A375 (cell line): Measurements from ENCODE around the gene SLCO6A1. TPM values are rescaled to one million over a fixed set of nuclear protein-coding genes. Genes with fewer than 3 reads are reported as not detected.

ENCODE experiments used
- total RNA-seq: library from RNA; depleted of rRNA; stranded (reverse); fragments of >200 nt; shearing (Covaris generic); gene quantifications from 2 replicates; pipeline ENCODE4 v1.2.3, GENCODE V29; 2014; rRNA removed

Gene SLCO6A1, protein sequence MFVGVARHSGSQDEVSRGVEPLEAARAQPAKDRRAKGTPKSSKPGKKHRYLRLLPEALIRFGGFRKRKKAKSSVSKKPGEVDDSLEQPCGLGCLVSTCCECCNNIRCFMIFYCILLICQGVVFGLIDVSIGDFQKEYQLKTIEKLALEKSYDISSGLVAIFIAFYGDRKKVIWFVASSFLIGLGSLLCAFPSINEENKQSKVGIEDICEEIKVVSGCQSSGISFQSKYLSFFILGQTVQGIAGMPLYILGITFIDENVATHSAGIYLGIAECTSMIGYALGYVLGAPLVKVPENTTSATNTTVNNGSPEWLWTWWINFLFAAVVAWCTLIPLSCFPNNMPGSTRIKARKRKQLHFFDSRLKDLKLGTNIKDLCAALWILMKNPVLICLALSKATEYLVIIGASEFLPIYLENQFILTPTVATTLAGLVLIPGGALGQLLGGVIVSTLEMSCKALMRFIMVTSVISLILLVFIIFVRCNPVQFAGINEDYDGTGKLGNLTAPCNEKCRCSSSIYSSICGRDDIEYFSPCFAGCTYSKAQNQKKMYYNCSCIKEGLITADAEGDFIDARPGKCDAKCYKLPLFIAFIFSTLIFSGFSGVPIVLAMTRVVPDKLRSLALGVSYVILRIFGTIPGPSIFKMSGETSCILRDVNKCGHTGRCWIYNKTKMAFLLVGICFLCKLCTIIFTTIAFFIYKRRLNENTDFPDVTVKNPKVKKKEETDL
- total RNA-seq, result not detected in 2 replicates

DNA sequence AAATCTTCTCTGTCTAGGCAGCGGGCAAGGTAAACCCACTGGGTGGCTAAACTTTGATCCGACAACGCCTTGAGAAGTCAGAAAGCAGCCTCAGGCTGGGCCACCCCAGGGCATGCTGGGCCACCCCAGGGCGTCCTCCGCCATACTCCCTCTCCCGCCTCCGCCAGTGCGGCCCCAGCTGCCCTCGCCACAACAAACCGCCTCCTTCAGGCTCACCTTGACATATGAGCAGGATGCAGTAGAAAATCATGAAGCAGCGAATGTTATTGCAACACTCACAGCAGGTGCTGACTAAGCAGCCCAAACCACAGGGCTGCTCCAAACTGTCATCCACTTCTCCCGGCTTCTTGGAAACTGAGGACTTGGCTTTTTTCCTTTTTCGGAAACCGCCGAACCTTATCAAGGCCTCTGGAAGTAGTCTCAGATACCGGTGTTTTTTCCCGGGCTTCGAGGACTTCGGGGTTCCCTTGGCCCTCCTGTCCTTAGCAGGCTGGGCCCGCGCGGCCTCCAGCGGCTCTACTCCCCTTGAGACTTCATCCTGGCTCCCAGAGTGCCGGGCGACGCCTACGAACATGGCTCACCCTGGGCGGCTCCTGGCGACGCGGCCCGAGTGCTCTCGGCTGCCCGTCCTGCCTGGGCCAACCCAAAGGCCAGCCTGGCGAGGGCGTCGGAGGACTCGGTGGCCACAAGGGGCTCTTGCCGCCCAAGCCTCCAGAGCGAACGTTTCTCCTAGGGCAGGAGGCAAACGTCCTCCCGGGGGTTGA lies at the start of gene SLCO6A1:
SLCO6A1 (minus strand) TSS at position 731 of the 764 bp plus-strand sequence; CDS start at position 574, 157 bp downstream.

Other genes with a start within 250 kb of the SLCO6A1 start
- 0.48 and 0.87 TPM in 2 replicates for gene SLCO4C1, start 202.7 kb downstream of the SLCO6A1 start, total RNA-seq